H9 (cell line): Measurements from ENCODE around the gene GRB14. TPM values are rescaled to one million over a fixed set of nuclear protein-coding genes. Genes with fewer than 3 reads are reported as not detected.

Source experiments
- DNase-seq: peaks from one replicate; pipeline ENCODE4 v3.0.0-alpha.2; 2017
- H2AFZ ChIP-seq: one replicate; pipeline ENCODE4 v1.6.1; 2013; ENCODE audit warnings: mild to moderate bottlenecking, low read length, control low read depth, moderate library complexity
- H2AK5ac ChIP-seq: 2 replicates; pipeline ENCODE4 v1.6.1; 2013; ENCODE audit warnings: low read length, control low read depth, mixed read lengths; ENCODE audit not compliant: insufficient read length
- H2BK120ac ChIP-seq: one replicate; pipeline ENCODE4 v1.6.1; 2013; ENCODE audit warnings: low read depth, mild to moderate bottlenecking, low read length, control low read depth, inconsistent platforms; ENCODE audit not compliant: poor library complexity, severe bottlenecking
- H2BK12ac ChIP-seq: 2 replicates; pipeline ENCODE4 v1.6.1; 2013; ENCODE audit warnings: low read length, control low read depth, mixed read lengths, low read depth; ENCODE audit not compliant: insufficient read length
- H2BK15ac ChIP-seq: 2 replicates; pipeline ENCODE4 v1.6.1; 2013; ENCODE audit warnings: low read depth, low read length, control low read depth
- H2BK20ac ChIP-seq: one replicate; pipeline ENCODE4 v1.6.1; 2013; ENCODE audit warnings: low read depth, mild to moderate bottlenecking, low read length, control low read depth, inconsistent platforms; ENCODE audit not compliant: poor library complexity, severe bottlenecking
- H2BK5ac ChIP-seq: 2 replicates; pipeline ENCODE4 v1.6.1; 2013; ENCODE audit warnings: low read length, control low read depth, mixed read lengths; ENCODE audit not compliant: insufficient read length
- H3K14ac ChIP-seq: 2 replicates; pipeline ENCODE4 v1.6.1; 2013; ENCODE audit warnings: low read length, control low read depth; ENCODE audit not compliant: insufficient read depth
- H3K18ac ChIP-seq: 2 replicates; pipeline ENCODE4 v1.6.1; 2013; ENCODE audit warnings: low read depth, mild to moderate bottlenecking, mixed read lengths, low read length, control low read depth; ENCODE audit not compliant: insufficient read length
- H3K23ac ChIP-seq: 2 replicates; pipeline ENCODE4 v1.6.1; 2013; ENCODE audit warnings: low read length, control low read depth, mixed read lengths, low read depth; ENCODE audit not compliant: insufficient read length
- H3K23me2 ChIP-seq: 2 replicates; pipeline ENCODE4 v1.6.1; 2013; ENCODE audit warnings: low read depth, mild to moderate bottlenecking, mixed read lengths, low read length, control low read depth; ENCODE audit not compliant: insufficient read length, poor library complexity, severe bottlenecking
- H3K27ac ChIP-seq: 2 replicates; pipeline ENCODE4 v1.5.1; 2013; ENCODE audit warnings: low read length, control low read depth, mixed read lengths, low read depth; ENCODE audit not compliant: insufficient read length
- H3K27me3 ChIP-seq: 2 replicates; pipeline ENCODE4 v1.6.1; 2013; ENCODE audit warnings: low read length, control low read depth, inconsistent platforms; ENCODE audit not compliant: insufficient read depth
- H3K4ac ChIP-seq: 2 replicates; pipeline ENCODE4 v1.6.1; 2013; ENCODE audit warnings: low read depth, mild to moderate bottlenecking, control low read depth, inconsistent platforms, low read length, moderate library complexity
- H3K4me1 ChIP-seq: 2 replicates; pipeline ENCODE4 v1.6.1; 2013; ENCODE audit warnings: low read length, control low read depth, inconsistent platforms; ENCODE audit not compliant: insufficient read depth
- H3K4me2 ChIP-seq: 2 replicates; pipeline ENCODE4 v1.6.1; 2013; ENCODE audit warnings: low read length, control low read depth, mixed read lengths; ENCODE audit not compliant: insufficient read length, insufficient read depth
- H3K56ac ChIP-seq: 2 replicates; pipeline ENCODE4 v1.6.1; 2013; ENCODE audit warnings: low read depth, mild to moderate bottlenecking, mixed read lengths, low read length, control low read depth; ENCODE audit not compliant: insufficient read length
- H3K79me1 ChIP-seq: 2 replicates; pipeline ENCODE4 v1.6.1; 2013; ENCODE audit warnings: low read depth, mild to moderate bottlenecking, moderate library complexity, low read length, control low read depth, inconsistent platforms; ENCODE audit not compliant: insufficient read depth, poor library complexity, severe bottlenecking
- H3K79me2 ChIP-seq: 2 replicates; pipeline ENCODE4 v1.6.1; 2013; ENCODE audit warnings: low read length, control low read depth, inconsistent platforms; ENCODE audit not compliant: insufficient read depth
- H3K9ac ChIP-seq: 2 replicates; pipeline ENCODE4 v1.6.1; 2013; ENCODE audit warnings: low read length, control low read depth, mixed read lengths; ENCODE audit not compliant: insufficient read length; ENCODE audit errors: extremely low read depth
- H3K9me3 ChIP-seq: one replicate; pipeline ENCODE4 v1.6.1; 2013; ENCODE audit warnings: low read depth, low read length, inconsistent platforms; ENCODE audit not compliant: control insufficient read depth
- H3T11ph ChIP-seq: one replicate; pipeline ENCODE4 v1.6.1; 2013; ENCODE audit warnings: mild to moderate bottlenecking, low read length, control low read depth, inconsistent platforms
- H4K20me1 ChIP-seq: one replicate; pipeline ENCODE4 v1.6.1; 2013; ENCODE audit not compliant: control insufficient read depth, insufficient read length, insufficient read depth
- H4K5ac ChIP-seq: 2 replicates; pipeline ENCODE4 v1.6.1; 2013; ENCODE audit warnings: low read depth, mild to moderate bottlenecking, mixed read lengths, low read length, control low read depth; ENCODE audit not compliant: insufficient read length
- H4K8ac ChIP-seq: replicated peaks from 2 replicates; pipeline ENCODE4 v1.6.1; 2013; ENCODE audit warnings: low read length, control low read depth, mixed read lengths, low read depth; ENCODE audit not compliant: insufficient read length
- H4K91ac ChIP-seq: 2 replicates; pipeline ENCODE4 v1.6.1; 2013; ENCODE audit warnings: low read depth, mild to moderate bottlenecking, moderate library complexity, mixed read lengths, low read length, control low read depth; ENCODE audit not compliant: insufficient read length
- H3K27ac Mint-ChIP-seq, 3 experiments: 2 replicates in 2 of 3; 3 replicates in 1 of 3; pipeline ENCODE4 v1.8.0; 2020 to 2021; ENCODE audit warnings: mixed read lengths in 3 of 3, mild to moderate bottlenecking in 1 of 3, moderate library complexity in 1 of 3
- H3K27me3 Mint-ChIP-seq: 2 replicates; pipeline ENCODE4 v1.8.0; 2021; ENCODE audit warnings: low read depth, mild to moderate bottlenecking, moderate library complexity, mixed read lengths
- H3K36me3 Mint-ChIP-seq, 3 experiments: 2 replicates in 2 of 3; 3 replicates in 1 of 3; pipeline ENCODE4 v1.8.0; 2020 to 2021; ENCODE audit warnings: low read depth in 3 of 3, mixed read lengths in 3 of 3; ENCODE audit not compliant: insufficient read depth in 1 of 3
- H3K4me1 Mint-ChIP-seq, 2 experiments: 2 replicates each; pipeline ENCODE4 v1.8.0; 2020; ENCODE audit warnings: mixed read lengths in 2 of 2
- H3K4me3 Mint-ChIP-seq, 2 experiments: 2 replicates in 1 of 2; 3 replicates in 1 of 2; pipeline ENCODE4 v1.8.0; 2020 to 2021; ENCODE audit warnings: mild to moderate bottlenecking in 2 of 2, mixed read lengths in 2 of 2, moderate library complexity in 1 of 2
- H3K9me3 Mint-ChIP-seq, 2 experiments: 2 replicates in 1 of 2; 3 replicates in 1 of 2; pipeline ENCODE4 v1.8.0; 2020; ENCODE audit warnings: mild to moderate bottlenecking in 2 of 2, mixed read lengths in 2 of 2, moderate library complexity in 1 of 2
- WGBS: extraction: QIAGEN DNeasy Blood & Tissue Kit; methylation state at CpG from one replicate; pipeline ENCODE4 v1.1.7; 2013; ENCODE audit warnings: missing lambda C conversion rate, low lambda C conversion rate, mixed read lengths; ENCODE audit not compliant: insufficient read length; ENCODE audit errors: extremely low coverage; 5-methylcytosine and 5-hydroxymethylcytosine counted together
- total RNA-seq: library from RNA; stranded (reverse); gene quantifications from 2 replicates; pipeline ENCODE4 v1.2.1, GENCODE V29; 2021
- TF ChIP-seq, protein P1 (sequence below): fragments of 200-600 bp; sonication (generic); conservative IDR thresholded peaks from 3 replicates; pipeline ENCODE4 v1.8.0; 2021; ENCODE audit warnings: antibody characterized with exemption, mild to moderate bottlenecking

Gene GRB14
- total RNA-seq, 1 experiment from 2014 or later: 7.6 TPM

GRCh38 chr2:164581050-164581449 lies 40.2 kb downstream of the GRB14 start:
- H4K5ac ChIP-seq: no peak overlapping the region
- H3K56ac ChIP-seq: no peak overlapping the region
- no peak overlapping the region for H3K4ac ChIP-seq
- Mint-ChIP-seq H3K4me1 (peaks cover 0 to 4% of the 10 kb centered on the region in 2 experiments; a peak in 2 of 4 replicates), H3K27me3 (no peaks in the 10 kb centered on the region), H3K36me3 (no peaks in the 10 kb centered on the region), H3K27ac (peak overlapping the region in 2 of 3 experiments; percentile 10 to 16; a peak in 4 of 7 replicates), H3K4me3 (no peak overlapping the region), H3K9me3 (no peaks in the 10 kb centered on the region)
- H4K91ac ChIP-seq: no peak overlapping the region
- no peak overlapping the region for H2AK5ac ChIP-seq
- no peaks in the 10 kb centered on the region for H3K79me1 ChIP-seq
- H3K14ac ChIP-seq: no peak overlapping the region; the same call in 1 of the 2 replicates
- no peaks in the 10 kb centered on the region for H4K20me1 ChIP-seq
- no peak overlapping the region for H3T11ph ChIP-seq
- no peak overlapping the region for H3K23ac ChIP-seq
- no peak overlapping the region for H3K4me2 ChIP-seq
- no peaks in the 10 kb centered on the region for H3K27me3 ChIP-seq
- no peaks in the 10 kb centered on the region for H3K9me3 ChIP-seq
- H3K4me1 ChIP-seq: no peaks in the 10 kb centered on the region
- H3K23me2 ChIP-seq: no peaks in the 10 kb centered on the region
- no peak overlapping the region for H2AFZ ChIP-seq
- H2BK15ac ChIP-seq: no peak overlapping the region
- no peak for DNase-seq
- H2BK12ac ChIP-seq: no peak overlapping the region
- no peaks in the 10 kb centered on the region for H3K79me2 ChIP-seq
- no peak overlapping the region for H2BK5ac ChIP-seq
- H3K27ac ChIP-seq: no peak overlapping the region
- no peak overlapping the region for H4K8ac ChIP-seq
- no peak overlapping the region for H3K18ac ChIP-seq
- WGBS: no CpG with 5 or more reads among the region's 3 CpGs
- H3K9ac ChIP-seq: no peak overlapping the region
- no peak overlapping the region for H2BK20ac ChIP-seq
- H2BK120ac ChIP-seq: no peak overlapping the region
- TF ChIP-seq, protein P1, sequence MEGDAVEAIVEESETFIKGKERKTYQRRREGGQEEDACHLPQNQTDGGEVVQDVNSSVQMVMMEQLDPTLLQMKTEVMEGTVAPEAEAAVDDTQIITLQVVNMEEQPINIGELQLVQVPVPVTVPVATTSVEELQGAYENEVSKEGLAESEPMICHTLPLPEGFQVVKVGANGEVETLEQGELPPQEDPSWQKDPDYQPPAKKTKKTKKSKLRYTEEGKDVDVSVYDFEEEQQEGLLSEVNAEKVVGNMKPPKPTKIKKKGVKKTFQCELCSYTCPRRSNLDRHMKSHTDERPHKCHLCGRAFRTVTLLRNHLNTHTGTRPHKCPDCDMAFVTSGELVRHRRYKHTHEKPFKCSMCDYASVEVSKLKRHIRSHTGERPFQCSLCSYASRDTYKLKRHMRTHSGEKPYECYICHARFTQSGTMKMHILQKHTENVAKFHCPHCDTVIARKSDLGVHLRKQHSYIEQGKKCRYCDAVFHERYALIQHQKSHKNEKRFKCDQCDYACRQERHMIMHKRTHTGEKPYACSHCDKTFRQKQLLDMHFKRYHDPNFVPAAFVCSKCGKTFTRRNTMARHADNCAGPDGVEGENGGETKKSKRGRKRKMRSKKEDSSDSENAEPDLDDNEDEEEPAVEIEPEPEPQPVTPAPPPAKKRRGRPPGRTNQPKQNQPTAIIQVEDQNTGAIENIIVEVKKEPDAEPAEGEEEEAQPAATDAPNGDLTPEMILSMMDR: no peak
